GM19463 (cell line): ENCODE results near the gene PSMB7.

Experiments used
- ATAC-seq: cut with Tn5 transposase; IDR thresholded peaks from one replicate; pipeline ENCODE4 v1.9.1; 2021; ENCODE audit warnings: mild to moderate bottlenecking, moderate library complexity; ENCODE audit not compliant: unreplicated experiment

Gene PSMB7

GRCh38 chr9:124384846-124385245 lies 30.4 kb downstream of the PSMB7 start:
- no peak for ATAC-seq

- ATAC-seq, result no peak
These were observed 31.0 kb downstream of the PSMB7 start for GRCh38 chr9:124384210-124384609.

DNA sequence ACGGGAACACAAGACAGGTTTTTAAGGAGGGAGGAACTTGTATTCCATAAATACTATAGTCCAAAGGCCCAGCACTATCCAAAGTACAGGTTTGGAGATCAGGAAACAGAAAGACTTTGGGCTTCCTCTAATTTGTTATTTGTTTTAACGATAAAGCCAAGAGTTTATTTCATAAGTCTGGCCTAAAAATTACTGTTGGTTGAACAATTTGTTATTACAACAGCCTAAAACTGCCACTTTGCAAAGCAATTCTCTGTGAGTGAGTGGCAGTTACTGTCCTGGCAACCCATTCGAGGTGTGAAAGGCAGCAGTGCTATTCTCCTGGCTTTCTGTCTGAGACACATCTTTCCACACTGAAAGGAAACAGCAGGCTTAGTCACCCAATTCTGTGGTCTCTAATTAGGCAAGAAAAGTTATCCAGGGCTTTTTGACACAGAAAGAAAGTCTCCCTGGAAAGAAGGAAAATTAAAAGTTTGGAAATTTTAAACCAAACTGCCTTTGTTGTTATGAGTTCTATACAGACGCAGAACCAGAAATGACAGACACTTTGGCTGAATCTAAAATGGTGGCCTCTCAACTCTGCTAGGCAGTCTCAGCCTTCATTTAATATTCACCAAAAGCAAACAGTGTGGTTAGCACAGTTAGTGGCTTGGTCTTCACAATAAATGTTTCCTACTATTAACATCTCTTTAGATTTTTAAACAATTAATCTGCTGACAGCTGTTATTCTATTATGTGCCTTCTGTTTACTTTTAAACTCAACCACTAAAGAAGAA lies 33.9 kb downstream of the PSMB7 start:
- ATAC-seq, result no peak

GRCh38 chr9:124377551-124378406 lies 37.5 kb downstream of the PSMB7 start:
- ATAC-seq, result no peak

DNA sequence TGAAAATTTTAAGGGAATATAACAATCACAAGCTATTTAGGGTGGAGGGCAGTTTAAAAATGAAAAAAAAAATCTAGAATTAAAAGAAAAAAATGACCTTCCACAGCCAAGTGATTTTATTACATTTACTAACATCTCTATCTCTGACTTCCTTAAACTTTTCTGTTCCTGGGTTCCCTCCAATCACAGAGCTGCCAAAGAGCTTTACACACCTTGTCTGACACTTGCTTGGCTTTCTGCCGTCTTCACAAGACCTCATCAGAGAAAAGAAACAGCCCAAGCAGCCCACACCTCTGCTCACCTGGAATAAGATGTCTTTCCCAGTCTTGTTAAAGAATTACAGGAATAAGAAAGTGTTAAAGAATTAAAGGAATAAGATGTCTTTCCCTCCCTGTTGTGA lies 38.9 kb downstream of the PSMB7 start:
- ATAC-seq, result no peak

DNA sequence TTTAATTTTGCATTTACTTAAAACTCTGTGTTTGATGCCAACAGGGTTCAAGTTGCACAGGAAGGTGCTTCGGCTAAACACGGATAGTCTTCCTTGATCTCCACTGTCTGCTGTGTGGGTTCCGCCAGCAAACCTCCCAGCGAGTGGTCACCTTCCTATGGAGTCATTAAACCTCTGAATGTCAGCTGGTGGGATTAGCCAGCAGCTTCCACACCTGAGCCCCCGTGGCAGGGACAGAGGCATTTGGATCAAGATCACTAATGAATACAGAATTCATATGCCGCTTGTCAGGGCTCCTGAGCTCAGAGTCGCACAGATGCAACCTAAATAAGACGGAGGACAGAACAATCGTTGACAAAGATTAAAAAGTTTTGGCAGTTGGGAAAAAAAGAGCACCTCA lies 39.5 kb downstream of the PSMB7 start:
- no peak for ATAC-seq

DNA sequence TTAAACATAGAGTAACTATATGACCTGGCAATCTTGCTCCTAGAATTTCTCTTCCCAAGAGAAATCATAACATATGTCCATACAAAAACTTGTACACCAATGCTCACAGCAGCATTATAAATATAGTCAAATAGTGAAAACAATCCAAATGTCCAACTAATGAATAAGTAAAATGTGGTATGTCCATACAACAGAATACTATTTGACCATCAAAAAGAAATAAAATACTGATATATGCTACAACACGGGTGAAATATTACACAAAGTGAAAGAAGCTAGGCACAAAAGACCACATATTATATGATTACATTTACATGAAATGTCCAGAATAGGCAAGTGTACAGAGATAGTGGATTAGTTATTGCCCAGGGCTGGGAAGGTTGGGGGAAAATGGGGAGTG lies 41.4 kb downstream of the PSMB7 start:
- ATAC-seq, result no peak

- no peak for ATAC-seq
These were observed 41.9 kb downstream of the PSMB7 start for GRCh38 chr9:124373386-124373785.

DNA sequence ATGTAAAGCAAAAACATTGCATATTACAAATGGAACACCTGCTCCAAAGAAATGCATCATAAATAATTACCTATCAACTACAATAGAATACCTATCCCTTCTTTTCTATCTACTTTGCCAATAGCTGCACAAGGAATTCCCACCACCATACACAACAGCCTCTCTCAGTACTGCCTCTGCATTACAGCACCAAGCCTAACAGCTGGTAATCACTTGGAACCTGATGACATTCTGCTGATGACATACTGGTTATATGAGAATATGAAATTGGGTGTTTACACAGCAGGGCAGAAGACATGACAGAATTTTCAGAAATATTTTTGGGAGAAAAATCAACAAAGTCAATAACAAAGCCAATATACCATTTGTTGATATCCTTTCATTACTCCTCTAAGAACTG lies 43.2 kb downstream of the PSMB7 start:
- ATAC-seq, result no peak

DNA sequence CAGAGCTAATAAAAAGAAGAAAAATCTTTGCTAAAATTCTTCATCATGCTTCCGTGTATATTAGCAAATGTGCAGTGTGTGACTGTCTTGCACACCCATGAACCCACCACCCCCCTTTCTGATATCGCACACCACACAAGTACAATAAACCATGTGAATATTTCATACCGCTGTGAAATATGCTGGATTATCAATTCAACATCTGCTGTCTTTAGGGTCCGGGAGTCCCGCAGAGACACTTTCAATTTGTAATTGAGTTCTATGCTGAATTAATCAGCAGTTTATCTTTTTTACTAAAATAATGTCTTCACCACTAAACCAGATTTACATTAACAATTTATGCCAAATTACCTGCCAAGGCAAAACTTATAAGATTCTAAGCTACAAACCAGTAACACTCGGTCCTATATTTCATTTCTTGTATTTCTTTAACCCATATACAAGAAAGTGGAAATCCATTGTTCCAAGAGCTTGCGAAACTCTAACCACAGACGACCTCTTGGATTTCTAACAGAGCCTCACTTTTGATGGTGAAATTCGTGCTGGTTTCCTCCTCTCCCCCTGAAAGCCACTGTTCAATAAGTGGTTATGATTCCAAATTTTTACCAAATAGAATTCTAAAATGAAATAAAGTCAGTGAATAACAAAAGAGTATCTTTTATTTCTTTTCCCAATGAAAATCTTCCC lies 44.2 kb downstream of the PSMB7 start:
- no peak for ATAC-seq

GRCh38 chr9:124369231-124369797 lies 45.9 kb downstream of the PSMB7 start:
- no peak for ATAC-seq

GRCh38 chr9:124368692-124369091 lies 46.5 kb downstream of the PSMB7 start:
- ATAC-seq, result no peak

GRCh38 chr9:124366476-124367220 lies 48.6 kb downstream of the PSMB7 start:
- ATAC-seq, result no peak

DNA sequence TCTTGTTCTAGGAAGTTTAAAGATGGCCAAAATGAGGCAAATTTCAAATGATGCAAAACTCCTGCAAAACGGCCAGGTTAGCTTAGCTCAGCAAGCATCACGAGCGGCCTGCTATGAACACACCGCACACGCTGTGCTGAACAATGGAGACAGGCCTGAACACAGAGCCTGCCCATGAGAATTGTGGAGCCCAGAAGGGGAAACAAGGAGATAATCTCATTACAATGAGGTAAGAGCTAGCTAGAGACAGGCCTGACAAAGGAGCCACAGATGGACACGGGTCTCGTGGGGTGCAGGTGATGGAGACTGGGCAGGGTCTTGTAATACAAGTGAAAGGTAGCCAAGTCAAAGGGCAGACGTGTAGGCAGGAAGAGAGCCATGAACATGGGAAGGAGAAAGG lies 50.2 kb downstream of the PSMB7 start:
- no peak for ATAC-seq

DNA sequence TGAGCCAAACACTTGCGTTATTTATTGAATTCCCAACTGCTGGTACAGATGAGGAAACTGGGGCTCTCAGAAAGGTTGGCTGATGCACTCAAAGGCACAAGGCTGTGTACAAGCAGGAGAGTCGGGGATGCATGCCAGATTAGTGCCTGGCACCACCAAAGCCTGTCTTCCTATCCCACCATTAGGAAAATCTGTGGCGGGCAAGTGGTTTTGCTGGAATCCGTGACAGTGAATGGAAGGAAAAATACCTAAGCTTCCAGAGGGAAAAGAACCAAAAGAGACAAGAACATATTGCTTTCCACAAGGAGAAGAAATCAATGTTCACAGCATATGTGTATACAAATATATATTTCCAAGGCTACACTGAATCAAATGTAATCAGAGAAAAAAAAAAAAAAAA lies 51.1 kb downstream of the PSMB7 start:
- no peak for ATAC-seq

DNA sequence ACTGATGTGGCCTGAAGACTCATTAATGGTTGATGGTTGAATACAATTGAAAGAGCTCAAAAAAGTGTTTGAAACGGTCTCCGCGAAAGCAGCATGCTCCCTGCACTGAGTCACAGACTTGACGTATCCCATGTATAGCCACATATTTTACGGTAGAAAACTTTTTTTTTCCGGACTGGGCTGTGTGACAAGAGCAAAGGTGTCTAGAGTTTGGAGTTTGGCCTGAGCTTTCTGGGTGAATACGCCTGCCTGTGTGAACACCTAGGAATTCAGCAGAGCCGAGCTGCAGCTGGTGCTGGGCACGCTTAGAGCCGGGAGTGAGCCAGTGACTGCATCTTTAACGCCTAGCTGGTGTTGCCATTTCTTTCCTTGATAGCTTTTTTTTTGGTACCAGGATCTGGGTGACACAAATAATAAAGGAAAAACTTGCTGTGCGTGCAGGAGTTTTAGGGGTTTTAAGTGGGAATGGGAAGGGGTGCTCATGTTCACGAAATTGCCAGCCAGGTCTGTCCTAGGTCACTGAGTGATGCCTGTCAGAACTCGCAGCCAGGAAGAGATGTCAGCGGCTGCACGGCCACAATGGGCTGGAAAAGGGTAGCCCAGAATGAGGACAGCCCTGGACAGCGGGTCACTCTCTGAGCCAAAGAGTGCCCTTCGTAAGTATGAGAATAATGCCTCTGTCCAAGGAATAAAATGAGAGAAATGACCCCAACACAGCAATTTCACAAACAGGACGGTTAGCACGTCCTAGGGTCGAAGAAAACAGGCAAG lies 51.7 kb downstream of the PSMB7 start:
- no peak for ATAC-seq

GRCh38 chr9:124361128-124361527 lies 54.1 kb downstream of the PSMB7 start:
- no peak for ATAC-seq

DNA sequence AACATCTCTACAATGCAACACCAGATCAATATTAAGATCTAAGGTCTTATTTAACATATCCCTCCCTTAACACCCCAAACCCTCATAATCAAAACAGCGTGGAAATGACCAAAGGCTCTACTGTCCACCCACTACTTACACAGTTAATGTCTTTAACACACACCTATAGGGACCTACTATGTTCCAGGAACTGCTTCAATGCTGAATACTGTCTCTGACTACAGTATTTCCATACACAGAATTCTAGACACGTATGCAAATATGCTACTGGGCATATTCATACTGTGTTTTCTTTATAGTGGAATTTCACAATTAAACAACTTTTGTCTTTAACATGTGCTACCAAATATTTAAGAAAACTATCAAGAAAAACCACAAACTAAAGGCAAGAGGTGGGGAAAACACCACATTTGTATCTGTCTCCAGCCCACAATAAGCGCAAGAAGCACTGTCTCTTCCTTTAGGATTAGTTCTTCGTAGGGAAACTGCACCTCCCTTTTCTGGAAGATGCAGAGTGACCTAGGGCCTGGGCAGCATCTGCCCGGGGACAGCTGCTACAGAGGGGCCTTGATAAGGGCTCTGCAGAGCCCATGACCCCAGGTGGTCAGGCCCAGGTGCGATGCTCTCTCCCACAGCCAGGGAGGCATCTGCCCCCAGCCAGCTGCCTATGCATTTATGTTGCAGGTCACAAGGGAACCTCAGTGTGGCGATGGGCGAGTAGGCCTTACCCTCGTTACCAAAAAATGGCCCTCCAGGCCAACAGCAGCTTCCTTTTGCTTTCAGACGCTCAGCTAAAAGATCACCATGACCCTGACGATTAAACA lies 55.2 kb downstream of the PSMB7 start:
- ATAC-seq, result no peak

DNA sequence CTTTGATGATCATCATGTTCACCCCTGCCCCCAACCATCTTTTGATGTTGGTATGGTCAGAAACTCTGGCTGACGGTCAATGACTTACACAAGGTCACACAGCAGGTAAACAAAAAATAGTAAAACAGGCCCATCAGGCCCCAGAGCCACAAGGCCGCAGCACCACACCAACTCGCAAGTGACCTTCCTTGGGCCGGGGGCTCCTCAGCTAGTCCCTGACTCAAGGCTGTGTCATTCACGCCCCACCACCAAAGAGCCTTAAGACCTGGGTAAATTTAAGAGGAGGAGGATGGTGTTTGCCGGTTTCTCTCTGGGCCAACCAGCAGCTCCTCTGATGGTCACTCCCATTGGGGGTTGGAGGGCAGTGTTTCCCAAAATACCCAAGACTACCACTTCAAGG lies 55.8 kb downstream of the PSMB7 start:
- ATAC-seq, result no peak
